ENCODE data around the gene ACACA.
"Not testable (repeated sequence)": the region's sequence is repeated elsewhere in the genome, so short reads cannot be mapped to it uniquely, and the experiment has no call there.

Gene ACACA

GRCh38 chr17:37088459-37088858 is 318.2 kb downstream of the ACACA start:
- H3K4me3 ChIP-seq (ENCODE audit: low read length): no peak overlapping the region
- TF ChIP-seq ZNF274 (IDR thresholded peaks at IDR 0.05; ENCODE audit: low read depth, low read length): no peak

GRCh38 chr17:37087683-37088082 is 319.0 kb downstream of the ACACA start:
- H3K4me3 ChIP-seq (ENCODE audit: low read length): no peak overlapping the region
- TF ChIP-seq ZNF274 (IDR thresholded peaks at IDR 0.05; ENCODE audit: low read depth, low read length): no peak

GRCh38 chr17:37086948-37087347 is 319.7 kb downstream of the ACACA start:
- TF ChIP-seq ZNF274 (IDR thresholded peaks at IDR 0.05; ENCODE audit: low read depth, low read length): no peak
- H3K4me3 ChIP-seq (ENCODE audit: low read length): no peak overlapping the region

- no peak for TF ChIP-seq ZNF274 (IDR thresholded peaks at IDR 0.05; ENCODE audit: low read depth, low read length)
- no peak overlapping the region for H3K4me3 ChIP-seq (ENCODE audit: low read length)
Observed at GRCh38 chr17:37086334-37086733, 320.3 kb downstream of the ACACA start.

- TF ChIP-seq ZNF274 (IDR thresholded peaks at IDR 0.05; ENCODE audit: low read depth, low read length): no peak
- no peak overlapping the region for H3K4me3 ChIP-seq (ENCODE audit: low read length)
Observed at GRCh38 chr17:37084372-37084771, 322.3 kb downstream of the ACACA start.

- no peak overlapping the region for H3K4me3 ChIP-seq (ENCODE audit: low read length)
- TF ChIP-seq ZNF274 (IDR thresholded peaks at IDR 0.05; ENCODE audit: low read depth, low read length): no peak
Observed at GRCh38 chr17:37083456-37083855, 323.2 kb downstream of the ACACA start.

GRCh38 chr17:37082985-37083384 is 323.7 kb downstream of the ACACA start:
- H3K4me3 ChIP-seq (ENCODE audit: low read length): no peak overlapping the region
- no peak for TF ChIP-seq ZNF274 (IDR thresholded peaks at IDR 0.05; ENCODE audit: low read depth, low read length)

- no peak for TF ChIP-seq ZNF274 (IDR thresholded peaks at IDR 0.05; ENCODE audit: low read depth, low read length)
Observed at GRCh38 chr17:37082311-37082860, 324.2 kb downstream of the ACACA start.

GRCh38 chr17:37081287-37081686 is 325.3 kb downstream of the ACACA start:
- no peak for TF ChIP-seq ZNF274 (IDR thresholded peaks at IDR 0.05; ENCODE audit: low read depth, low read length)

More at GRCh38 chr17:37082311-37082860, 324.2 kb downstream of the ACACA start:
- no peak overlapping the region for H3K4me3 ChIP-seq (ENCODE audit: low read length)

GRCh38 chr17:37079735-37080134 is 326.9 kb downstream of the ACACA start:
- no peak for TF ChIP-seq ZNF274 (IDR thresholded peaks at IDR 0.05; ENCODE audit: low read depth, low read length)
- no peak overlapping the region for H3K4me3 ChIP-seq (ENCODE audit: low read length)

More at GRCh38 chr17:37081287-37081686, 325.3 kb downstream of the ACACA start:
- H3K4me3 ChIP-seq (ENCODE audit: low read length): no peak overlapping the region

- TF ChIP-seq ZNF274 (IDR thresholded peaks at IDR 0.05; ENCODE audit: low read depth, low read length): no peak
- H3K4me3 ChIP-seq (ENCODE audit: low read length): no peak overlapping the region
Observed at GRCh38 chr17:37079065-37079708, 327.4 kb downstream of the ACACA start.

- not testable (repeated sequence) for H3K4me3 ChIP-seq (ENCODE audit: low read length)
Observed at GRCh38 chr17:37073464-37073863, 333.2 kb downstream of the ACACA start.

GRCh38 chr17:37069087-37069486 is 337.5 kb downstream of the ACACA start:
- TF ChIP-seq ZNF274 (IDR thresholded peaks at IDR 0.05; ENCODE audit: low read depth, low read length): no peak
- H3K4me3 ChIP-seq (ENCODE audit: low read length): no peak overlapping the region

GRCh38 chr17:37068266-37068665 is 338.4 kb downstream of the ACACA start:
- no peak for TF ChIP-seq ZNF274 (IDR thresholded peaks at IDR 0.05; ENCODE audit: low read depth, low read length)
- no peak overlapping the region for H3K4me3 ChIP-seq (ENCODE audit: low read length)

GRCh38 chr17:37067555-37068111 is 339.0 kb downstream of the ACACA start:
- TF ChIP-seq ZNF274 (IDR thresholded peaks at IDR 0.05; ENCODE audit: low read depth, low read length): no peak
- no peak overlapping the region for H3K4me3 ChIP-seq (ENCODE audit: low read length)
